Measurements from ENCODE around the gene CALML6. TPM values are rescaled to one million over a fixed set of nuclear protein-coding genes. Genes with fewer than 3 reads are reported as not detected.

Gene CALML6
- total RNA-seq, 1 donor from 2014 or later = 0.04 TPM

- no peak for DNase-seq (ENCODE audit: low read depth)
- Histone ChIP-seq H3K4me3 (ENCODE audit: low read depth, low read length) (no peak overlapping the region), H3K36me3 (ENCODE audit: control insufficient read depth, insufficient read depth, low read length) (no peaks in the 10 kb centered on the region), H3K27me3 (ENCODE audit: control insufficient read depth, insufficient read depth, low read length) (peaks cover 16% of the 10 kb centered on the region)
- no peak for TF ChIP-seq CTCF (IDR thresholded peaks at IDR 0.05; ENCODE audit: insufficient read depth, low read length, poor library complexity, severe bottlenecking)
Measured at GRCh38 chr1:1920608-1921458, 5.8 kb downstream of the CALML6 start.

GRCh38 chr1:1921459-1921862 lies 6.4 kb downstream of the CALML6 start:
- no peaks in the 10 kb centered on the region for H3K36me3 ChIP-seq (ENCODE audit: control insufficient read depth, insufficient read depth, low read length)
- TF ChIP-seq CTCF (IDR thresholded peaks at IDR 0.05; ENCODE audit: insufficient read depth, low read length, poor library complexity, severe bottlenecking) = no peak
- H3K4me3 ChIP-seq (ENCODE audit: low read depth, low read length) = no peak overlapping the region
- peaks cover 14% of the 10 kb centered on the region for H3K27me3 ChIP-seq (ENCODE audit: control insufficient read depth, insufficient read depth, low read length)
- no peak for DNase-seq (ENCODE audit: low read depth)

GRCh38 chr1:1921901-1922701 lies 7.0 kb downstream of the CALML6 start:
- H3K36me3 ChIP-seq (ENCODE audit: control insufficient read depth, insufficient read depth, low read length) = no peaks in the 10 kb centered on the region
- TF ChIP-seq CTCF (IDR thresholded peaks at IDR 0.05; ENCODE audit: insufficient read depth, low read length, poor library complexity, severe bottlenecking) = no peak
- DNase-seq (ENCODE audit: low read depth) = no peak
- peaks cover 14% of the 10 kb centered on the region for H3K27me3 ChIP-seq (ENCODE audit: control insufficient read depth, insufficient read depth, low read length)
- H3K4me3 ChIP-seq (ENCODE audit: low read depth, low read length) = no peak overlapping the region

GRCh38 chr1:1922702-1922955 lies 7.6 kb downstream of the CALML6 start:
- DNase-seq (ENCODE audit: low read depth) = no peak
- no peak overlapping the region for H3K4me3 ChIP-seq (ENCODE audit: low read depth, low read length)
- TF ChIP-seq CTCF (IDR thresholded peaks at IDR 0.05; ENCODE audit: insufficient read depth, low read length, poor library complexity, severe bottlenecking) = no peak
- H3K36me3 ChIP-seq (ENCODE audit: control insufficient read depth, insufficient read depth, low read length) = no peaks in the 10 kb centered on the region
- H3K27me3 ChIP-seq (ENCODE audit: control insufficient read depth, insufficient read depth, low read length) = peaks cover 14% of the 10 kb centered on the region

- H3K36me3 ChIP-seq (ENCODE audit: control insufficient read depth, insufficient read depth, low read length) = no peaks in the 10 kb centered on the region
- H3K27me3 ChIP-seq (ENCODE audit: control insufficient read depth, insufficient read depth, low read length) = peaks cover 10% of the 10 kb centered on the region
- no peak for DNase-seq (ENCODE audit: low read depth)
- no peak overlapping the region for H3K4me3 ChIP-seq (ENCODE audit: low read depth, low read length)
- no peak for TF ChIP-seq CTCF (IDR thresholded peaks at IDR 0.05; ENCODE audit: insufficient read depth, low read length, poor library complexity, severe bottlenecking)
Measured at GRCh38 chr1:1922956-1923833, 8.1 kb downstream of the CALML6 start.
